Mesendoderm (in vitro differentiated cells): ENCODE data around the gene SLTM.
"Not testable (repeated sequence)": the region's sequence is repeated elsewhere in the genome, so short reads cannot be mapped to it uniquely, and the experiment has no call there.

ENCODE experiments used
- DNase-seq: peaks from one replicate; pipeline ENCODE4 v3.0.0; 2013
- H2AK5ac ChIP-seq: 2 replicates; pipeline ENCODE4 v1.6.1; 2013; ENCODE audit warnings: low read length, inconsistent platforms
- H2BK120ac ChIP-seq: 2 replicates; pipeline ENCODE4 v1.6.1; 2013; ENCODE audit warnings: low read depth, mild to moderate bottlenecking, low read length, moderate library complexity, mixed read lengths
- H2BK15ac ChIP-seq: replicated peaks from 2 replicates; pipeline ENCODE4 v1.6.1; 2013; ENCODE audit warnings: low read depth, mild to moderate bottlenecking, moderate library complexity
- H2BK5ac ChIP-seq: 2 replicates; pipeline ENCODE4 v1.6.1; 2013; ENCODE audit warnings: low read length, inconsistent platforms
- H3K18ac ChIP-seq: 2 replicates; pipeline ENCODE4 v1.6.1; 2013; ENCODE audit warnings: mild to moderate bottlenecking, low read length, mixed read lengths
- H3K23ac ChIP-seq: one replicate; pipeline ENCODE4 v1.6.1; 2013; ENCODE audit warnings: low read length
- H3K27ac ChIP-seq: 2 replicates; pipeline ENCODE4 v1.5.1; 2013; ENCODE audit warnings: low read depth, mild to moderate bottlenecking, inconsistent platforms, low read length, moderate library complexity
- H3K27me3 ChIP-seq: 2 replicates; pipeline ENCODE4 v1.6.1; 2013; ENCODE audit warnings: low read length, control low read depth, mild to moderate bottlenecking, inconsistent platforms; ENCODE audit not compliant: insufficient read depth, poor library complexity
- H3K36me3 ChIP-seq: 2 replicates; pipeline ENCODE4 v1.6.1; 2013; ENCODE audit warnings: low read length, inconsistent platforms; ENCODE audit not compliant: control insufficient read depth, insufficient read depth
- H3K4ac ChIP-seq: one replicate; pipeline ENCODE4 v1.6.1; 2013; ENCODE audit warnings: low read depth, mild to moderate bottlenecking, low read length, moderate library complexity
- H3K4me1 ChIP-seq: 2 replicates; pipeline ENCODE4 v1.6.1; 2013; ENCODE audit warnings: low read depth, low read length, inconsistent platforms; ENCODE audit not compliant: control insufficient read depth
- H3K4me2 ChIP-seq: 2 replicates; pipeline ENCODE4 v1.6.1; 2013; ENCODE audit warnings: low read length
- H3K4me3 ChIP-seq: 2 replicates; pipeline ENCODE4 v1.5.1; 2013; ENCODE audit warnings: mild to moderate bottlenecking, low read length
- H3K56ac ChIP-seq: one replicate; pipeline ENCODE4 v1.6.1; 2013; ENCODE audit warnings: low read length
- H3K79me1 ChIP-seq: 2 replicates; pipeline ENCODE4 v1.6.1; 2013; ENCODE audit warnings: low read length, inconsistent platforms
- H3K79me2 ChIP-seq: 2 replicates; pipeline ENCODE4 v1.6.1; 2013; ENCODE audit warnings: mild to moderate bottlenecking, low read length; ENCODE audit not compliant: control insufficient read depth, insufficient read depth
- H3K9ac ChIP-seq: 2 replicates; pipeline ENCODE4 v1.6.1; 2013; ENCODE audit warnings: low read length, inconsistent platforms
- H4K5ac ChIP-seq: one replicate; pipeline ENCODE4 v1.6.1; 2013; ENCODE audit warnings: low read length
- H4K8ac ChIP-seq: one replicate; pipeline ENCODE4 v1.6.1; 2013; ENCODE audit warnings: low read depth, mild to moderate bottlenecking, control low read depth, low read length, moderate library complexity
- WGBS: extraction: QIAGEN DNeasy Blood & Tissue Kit; methylation state at CpG from one replicate; pipeline ENCODE4 v1.1.7; 2013; ENCODE audit warnings: low lambda C conversion rate, missing lambda C conversion rate; ENCODE audit not compliant: insufficient coverage; ENCODE audit errors: extremely low coverage; 5-methylcytosine and 5-hydroxymethylcytosine counted together

The SLTM gene

DNA sequence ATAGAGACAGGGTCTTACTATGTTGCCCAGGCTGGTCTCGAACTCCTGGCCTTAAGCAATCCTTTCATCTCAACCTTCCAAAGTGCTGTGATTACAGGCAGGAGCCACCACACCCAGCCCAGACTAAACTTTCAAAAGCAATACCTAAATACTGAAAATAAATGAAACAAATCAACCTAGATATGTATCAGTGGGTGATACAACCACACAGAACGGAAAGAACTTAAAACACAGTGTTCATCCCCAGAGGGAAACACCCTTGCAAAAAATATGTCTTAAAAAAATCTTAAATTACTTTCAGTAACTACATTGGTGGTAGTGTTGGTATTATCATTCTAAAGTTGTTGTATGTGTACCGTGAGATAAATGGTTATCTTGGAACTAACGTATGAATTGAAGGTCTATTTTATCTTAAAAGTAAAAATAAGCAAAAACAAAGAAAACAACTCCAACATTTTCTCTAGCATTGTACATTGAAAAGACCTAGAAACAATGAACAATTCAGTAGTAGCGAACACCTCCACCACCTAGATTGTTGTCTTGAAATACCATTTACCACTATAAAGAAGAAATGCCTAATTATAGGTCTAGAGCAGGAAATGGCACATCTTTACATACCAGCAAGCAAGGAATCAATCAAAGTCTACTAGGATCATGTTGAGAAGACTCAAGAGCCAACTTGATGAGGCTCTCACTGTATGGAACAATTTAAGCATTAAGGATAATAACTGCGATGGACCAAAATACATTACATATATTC lies 24.7 kb downstream of the SLTM start:
- WGBS = no CpG with 5 or more reads among the region's 6 CpGs
- Histone ChIP-seq H3K36me3 (no peaks in the 10 kb centered on the region), H2BK120ac (no peak overlapping the region)

GRCh38 chr15:58900631-58901030 lies 32.8 kb downstream of the SLTM start:
- Histone ChIP-seq H2BK120ac (no peak overlapping the region), H2AK5ac (no peak overlapping the region), H3K9ac (no peak overlapping the region), H3K23ac (no peak overlapping the region), H3K79me2 (no peaks in the 10 kb centered on the region), H3K36me3 (peaks cover 7% of the 10 kb centered on the region), H3K4me2 (no peak overlapping the region), H3K56ac (no peak overlapping the region), H2BK15ac (no peak overlapping the region), H3K4ac (no peak overlapping the region), H3K27ac (no peak overlapping the region), H3K27me3 (no peaks in the 10 kb centered on the region), H4K8ac (no peak overlapping the region), H2BK5ac (no peak overlapping the region), H3K4me1 (no peaks in the 10 kb centered on the region), H4K5ac (no peak overlapping the region), H3K18ac (no peak overlapping the region), H3K79me1 (peaks cover 2% of the 10 kb centered on the region), H3K4me3 (no peak overlapping the region)
- no CpG with 5 or more reads among the region's 3 CpGs for WGBS
- no peak for DNase-seq

More for the DNA sequence above, 24.7 kb downstream of the SLTM start:
- H3K4ac ChIP-seq = no peak overlapping the region
- H4K5ac ChIP-seq = no peak overlapping the region
- no peak overlapping the region for H3K9ac ChIP-seq
- no peak overlapping the region for H3K56ac ChIP-seq
- no peaks in the 10 kb centered on the region for H3K4me1 ChIP-seq
- H3K79me2 ChIP-seq = peaks cover 3% of the 10 kb centered on the region
- H3K18ac ChIP-seq = no peak overlapping the region
- no peak overlapping the region for H2AK5ac ChIP-seq
- H3K4me3 ChIP-seq = no peak overlapping the region
- H3K27ac ChIP-seq = no peak overlapping the region
- no peak for DNase-seq
- H4K8ac ChIP-seq = no peak overlapping the region
- H2BK15ac ChIP-seq = no peak overlapping the region
- H2BK5ac ChIP-seq = no peak overlapping the region
- H3K27me3 ChIP-seq = no peaks in the 10 kb centered on the region
- no peak overlapping the region for H3K23ac ChIP-seq
- H3K4me2 ChIP-seq = no peak overlapping the region
- H3K79me1 ChIP-seq = no peaks in the 10 kb centered on the region

GRCh38 chr15:58898150-58898680 lies 35.3 kb downstream of the SLTM start:
- Histone ChIP-seq H3K79me1 (peaks cover 3% of the 10 kb centered on the region), H3K4ac (no peak overlapping the region), H3K27ac (no peak overlapping the region), H3K79me2 (no peaks in the 10 kb centered on the region), H3K36me3 (peaks cover 9% of the 10 kb centered on the region), H3K27me3 (no peaks in the 10 kb centered on the region), H2AK5ac (no peak overlapping the region), H4K5ac (no peak overlapping the region), H3K4me1 (no peaks in the 10 kb centered on the region), H2BK5ac (no peak overlapping the region), H4K8ac (no peak overlapping the region), H3K56ac (no peak overlapping the region), H3K18ac (no peak overlapping the region), H3K4me2 (no peak overlapping the region), H2BK15ac (no peak overlapping the region), H3K9ac (no peak overlapping the region), H2BK120ac (no peak overlapping the region), H3K4me3 (no peak overlapping the region), H3K23ac (no peak overlapping the region)
- DNase-seq = no peak
- no CpG with 5 or more reads among the region's 1 CpG for WGBS

DNA sequence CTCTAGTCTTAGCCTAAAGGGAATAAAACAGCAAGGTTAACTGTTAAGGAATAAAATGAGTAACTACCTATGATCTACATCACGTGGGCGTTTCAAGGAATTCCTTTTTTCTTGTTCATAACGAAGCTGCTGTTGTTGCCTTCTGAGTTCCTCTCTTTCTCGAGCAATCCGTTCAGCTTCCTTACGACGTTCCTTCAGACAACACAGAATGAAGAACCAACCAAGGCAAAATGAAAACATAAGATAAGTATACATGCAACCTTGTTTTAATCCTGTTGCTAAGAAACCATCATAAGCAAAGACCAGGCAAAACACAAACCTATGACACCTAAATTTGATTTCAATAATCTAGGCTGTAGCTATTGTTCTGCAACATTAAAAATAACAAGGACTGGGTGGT lies 44.1 kb downstream of the SLTM start:
- Histone ChIP-seq H3K9ac (no peak overlapping the region), H2BK120ac (no peak overlapping the region), H3K4ac (no peak overlapping the region), H3K23ac (no peak overlapping the region), H3K18ac (no peak overlapping the region), H3K27ac (no peak overlapping the region), H3K36me3 (peaks cover 6% of the 10 kb centered on the region), H2BK5ac (no peak overlapping the region), H3K4me1 (no peaks in the 10 kb centered on the region), H3K27me3 (no peaks in the 10 kb centered on the region), H3K79me1 (peaks cover 1% of the 10 kb centered on the region), H4K5ac (no peak overlapping the region), H3K79me2 (no peaks in the 10 kb centered on the region), H2BK15ac (no peak overlapping the region), H3K4me3 (no peak overlapping the region), H3K4me2 (no peak overlapping the region), H2AK5ac (no peak overlapping the region), H3K56ac (no peak overlapping the region), H4K8ac (no peak overlapping the region)
- no CpG with 5 or more reads among the region's 7 CpGs for WGBS
- DNase-seq = no peak

DNA sequence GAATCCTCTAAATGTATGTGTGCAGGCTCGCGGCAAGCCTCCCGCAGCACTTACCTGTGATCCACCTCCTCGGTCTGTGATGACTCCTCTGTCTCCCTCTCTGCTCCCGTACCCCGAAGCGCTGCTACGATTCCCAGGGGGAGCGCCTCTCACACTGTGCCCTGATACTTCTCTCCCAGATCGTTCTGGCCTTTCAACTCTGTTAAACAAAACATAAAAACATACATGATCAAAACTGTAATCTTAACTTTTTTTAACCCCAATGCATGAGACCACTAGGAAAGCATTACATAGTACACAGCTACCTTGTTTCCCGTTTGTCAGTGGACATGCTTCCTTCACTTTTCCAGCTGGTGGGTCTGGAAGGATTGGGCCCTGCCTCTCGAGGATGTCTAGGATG lies 46.6 kb downstream of the SLTM start:
- Histone ChIP-seq H3K56ac (no peak overlapping the region), H2AK5ac (no peak overlapping the region), H3K4me1 (no peaks in the 10 kb centered on the region), H3K18ac (no peak overlapping the region), H4K8ac (no peak overlapping the region), H3K79me1 (no peaks in the 10 kb centered on the region), H3K79me2 (no peaks in the 10 kb centered on the region), H3K9ac (no peak overlapping the region), H3K4ac (no peak overlapping the region), H2BK5ac (no peak overlapping the region), H3K27me3 (no peaks in the 10 kb centered on the region), H2BK15ac (no peak overlapping the region), H3K4me2 (no peak overlapping the region), H3K4me3 (no peak overlapping the region), H3K27ac (no peak overlapping the region), H3K23ac (no peak overlapping the region), H3K36me3 (peaks cover 9% of the 10 kb centered on the region), H4K5ac (no peak overlapping the region), H2BK120ac (no peak overlapping the region)
- no CpG with 5 or more reads among the region's 12 CpGs for WGBS
- no peak for DNase-seq

DNA sequence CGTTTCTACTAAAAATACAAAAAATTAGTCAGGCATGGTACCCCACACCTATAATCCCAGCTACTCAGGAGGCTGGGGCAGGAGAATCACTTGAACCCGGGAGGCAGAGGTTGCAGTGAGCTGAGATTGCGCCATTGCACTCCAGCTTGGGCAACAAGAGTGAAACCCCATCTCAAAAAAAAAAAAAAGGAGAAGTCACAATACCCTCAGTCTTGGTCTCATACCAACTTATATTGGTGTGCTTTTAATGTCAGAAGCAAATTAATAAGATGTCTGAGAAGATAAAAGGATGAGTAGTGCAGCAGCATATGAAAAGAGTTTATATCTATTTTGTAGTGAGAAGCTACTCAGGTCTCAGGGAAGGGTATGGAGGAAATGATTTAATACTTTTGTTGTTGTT lies 49.6 kb downstream of the SLTM start:
- H3K23ac ChIP-seq, H3K4me3 ChIP-seq, H2BK5ac ChIP-seq, H3K4ac ChIP-seq, H3K27ac ChIP-seq, H3K18ac ChIP-seq, H3K56ac ChIP-seq, H3K79me1 ChIP-seq, H3K4me1 ChIP-seq, H2BK120ac ChIP-seq, H3K9ac ChIP-seq, DNase-seq, H4K5ac ChIP-seq, H2AK5ac ChIP-seq, H2BK15ac ChIP-seq, H3K79me2 ChIP-seq, H4K8ac ChIP-seq, H3K27me3 ChIP-seq, H3K4me2 ChIP-seq: not testable (repeated sequence)
- WGBS = no CpG with 5 or more reads among the region's 3 CpGs
- H3K36me3 ChIP-seq = peaks cover 10% of the 10 kb centered on the region
